ENCODE data around the gene ALDH3B2. TPM values are rescaled to one million over a fixed set of nuclear protein-coding genes. Genes with fewer than 3 reads are reported as not detected.
A peak's percentile ranks its signal among the peaks of the same experiment; 100 is the strongest.

ALDH3B2 gene
- total RNA-seq, 1 experiment from 2014 or later: 0.13 TPM

GRCh38 chr11:67694875-67695555 lies 20.6 kb upstream of the ALDH3B2 start (continued):
- no peak for TF ChIP-seq AFF4 (CRISPR knock-in tag; IDR thresholded peaks at IDR 0.05; ENCODE audit: borderline replicate concordance)

GRCh38 chr11:67691149-67691548 lies 16.7 kb upstream of the ALDH3B2 start:
- H3K27me3 Mint-ChIP-seq (ENCODE audit: low read depth): peaks cover 2% of the 10 kb centered on the region; the same call in 1 of the 2 replicates
- H3K36me3 Mint-ChIP-seq: peaks cover 8% of the 10 kb centered on the region
- no peaks in the 10 kb centered on the region for H3K4me1 Mint-ChIP-seq
- ChIA-PET CTCF (interaction anchor here (0.9 to 3.4 kb wide), 5 partner anchors 9 to 77 kb away, joined by 3 to 16 read pairs (median 4); partner anchors contain the start of gene NUDT8), POLR2A (no interaction called here)
- ATAC-seq: peak; percentile 47
- no peak overlapping the region for H3K27ac Mint-ChIP-seq
- DNase-seq (ENCODE audit: low spot score): no peak
- TF ChIP-seq ZNF219 (CRISPR knock-in tag; IDR thresholded peaks at IDR 0.05; ENCODE audit: borderline replicate concordance) (no peak), ATF3 (CRISPR knock-in tag; conservative IDR thresholded peaks at IDR 0.05) (no peak), ATF1 (CRISPR knock-in tag; IDR thresholded peaks at IDR 0.05) (no peak), NR3C1 (CRISPR knock-in tag; conservative IDR thresholded peaks at IDR 0.05; ENCODE audit: low read depth) (no peak), ZNF138 (CRISPR knock-in tag; conservative IDR thresholded peaks at IDR 0.05) (no peak), RORB (CRISPR knock-in tag; IDR thresholded peaks at IDR 0.05) (no peak), MYBL2 (CRISPR knock-in tag; IDR thresholded peaks at IDR 0.05) (no peak), ZNF263 (CRISPR knock-in tag; IDR thresholded peaks at IDR 0.05; ENCODE audit: low read depth) (no peak), SOX15 (CRISPR knock-in tag; IDR thresholded peaks at IDR 0.05) (no peak), PRRX2 (CRISPR knock-in tag; IDR thresholded peaks at IDR 0.05) (no peak), ZNF232 (CRISPR knock-in tag; IDR thresholded peaks at IDR 0.05) (no peak)
- H3K4me3 Mint-ChIP-seq: no peak overlapping the region
- H3K9me3 Mint-ChIP-seq: peaks cover 12% of the 10 kb centered on the region

GRCh38 chr11:67689178-67689577 lies 14.8 kb upstream of the ALDH3B2 start:
- no peak for TF ChIP-seq ESRRA (CRISPR knock-in tag; IDR thresholded peaks at IDR 0.05; ENCODE audit: borderline replicate concordance)
- no peak for TF ChIP-seq TEAD4 (CRISPR knock-in tag; IDR thresholded peaks at IDR 0.05)
- TF ChIP-seq NFATC4 (CRISPR knock-in tag; IDR thresholded peaks at IDR 0.05): no peak
- no peak for TF ChIP-seq ZNF423 (CRISPR knock-in tag; IDR thresholded peaks at IDR 0.05)
- ChIA-PET CTCF (no interaction called here), POLR2A (no interaction called here)
- Mint-ChIP-seq H3K4me1 (peaks cover 5% of the 10 kb centered on the region; the same call in 1 of the 2 replicates), H3K27ac (no peak overlapping the region), H3K4me3 (no peak overlapping the region), H3K27me3 (ENCODE audit: low read depth) (no peaks in the 10 kb centered on the region; the same call in 1 of the 2 replicates), H3K9me3 (no peaks in the 10 kb centered on the region), H3K36me3 (no peaks in the 10 kb centered on the region)
- DNase-seq (ENCODE audit: low spot score): no peak
- no peak for ATAC-seq

- ChIA-PET CTCF (no interaction called here), POLR2A (no interaction called here)
- Mint-ChIP-seq H3K4me3 (no peak overlapping the region), H3K9me3 (no peaks in the 10 kb centered on the region), H3K4me1 (peaks cover 12% of the 10 kb centered on the region), H3K36me3 (no peaks in the 10 kb centered on the region), H3K27ac (no peak overlapping the region), H3K27me3 (ENCODE audit: low read depth) (no peaks in the 10 kb centered on the region; the same call in 1 of the 2 replicates)
- ATAC-seq (no peak), DNase-seq (ENCODE audit: low spot score) (no peak)
- no peak for TF ChIP-seq ZNF396 (CRISPR knock-in tag; IDR thresholded peaks at IDR 0.05; ENCODE audit: borderline replicate concordance)
- no peak for TF ChIP-seq JUN (CRISPR knock-in tag; IDR thresholded peaks at IDR 0.05)
- TF ChIP-seq ZNF671 (CRISPR knock-in tag; IDR thresholded peaks at IDR 0.05): no peak
- no peak for TF ChIP-seq FOXK1 (CRISPR knock-in tag; IDR thresholded peaks at IDR 0.05)
- TF ChIP-seq ZSCAN18 (CRISPR knock-in tag; IDR thresholded peaks at IDR 0.05): no peak
- no peak for TF ChIP-seq TEAD4 (CRISPR knock-in tag; IDR thresholded peaks at IDR 0.05)
- TF ChIP-seq CDX4 (CRISPR knock-in tag; IDR thresholded peaks at IDR 0.05; ENCODE audit: borderline replicate concordance): no peak
- no peak for TF ChIP-seq SP1 (CRISPR knock-in tag; conservative IDR thresholded peaks at IDR 0.05)
- no peak for TF ChIP-seq ATF6 (CRISPR knock-in tag; IDR thresholded peaks at IDR 0.05)
Observed at GRCh38 chr11:67687986-67688385, 13.6 kb upstream of the ALDH3B2 start.
